Neural progenitor cell (in vitro differentiated cells): ENCODE measurements around the gene GXYLT2. TPM values are rescaled to one million over a fixed set of nuclear protein-coding genes. Genes with fewer than 3 reads are reported as not detected.

Experiments
- DNase-seq: peaks from one replicate; pipeline ENCODE4 v3.0.0-alpha.2; 2016; ENCODE audit warnings: low spot score
- H2AFZ ChIP-seq: fragments of 200-600 bp; sonication (generic); replicated peaks from 2 replicates; pipeline ENCODE4 v1.6.1; 2016; ENCODE audit warnings: antibody characterized with exemption
- H3F3A ChIP-seq: fragments of 200-600 bp; sonication (generic); 2 replicates; pipeline ENCODE4 v1.6.1; 2016; ENCODE audit warnings: antibody characterized with exemption, low read depth
- H3K27ac ChIP-seq: fragments of 200-600 bp; sonication (generic); 2 replicates; pipeline ENCODE4 v1.5.1; 2016; ENCODE audit warnings: mild to moderate bottlenecking
- H3K27me3 ChIP-seq: fragments of 200-600 bp; sonication (generic); 2 replicates; pipeline ENCODE4 v1.6.1; 2016; ENCODE audit warnings: mild to moderate bottlenecking, moderate library complexity
- H3K36me3 ChIP-seq: fragments of 200-600 bp; sonication (generic); 2 replicates; pipeline ENCODE4 v1.5.1; 2016
- H3K4me1 ChIP-seq: fragments of 200-600 bp; sonication (generic); 2 replicates; pipeline ENCODE4 v1.6.1; 2016; ENCODE audit warnings: mixed run types
- H3K4me2 ChIP-seq: fragments of 200-600 bp; sonication (generic); 2 replicates; pipeline ENCODE4 v1.6.1; 2016
- H3K4me3 ChIP-seq: fragments of 200-600 bp; sonication (generic); 2 replicates; pipeline ENCODE4 v1.5.1; 2016
- H3K79me2 ChIP-seq: fragments of 200-600 bp; sonication (generic); 2 replicates; pipeline ENCODE4 v1.6.1; 2016; ENCODE audit warnings: low read depth
- H3K9ac ChIP-seq: fragments of 200-600 bp; sonication (generic); 2 replicates; pipeline ENCODE4 v1.6.1; 2016
- H3K9me3 ChIP-seq: fragments of 200-600 bp; sonication (generic); 2 replicates; pipeline ENCODE4 v1.5.1; 2016; ENCODE audit warnings: low read depth
- H4K20me1 ChIP-seq: fragments of 200-600 bp; sonication (generic); 2 replicates; pipeline ENCODE4 v1.6.1; 2016; ENCODE audit warnings: low read depth
- H3K27ac Mint-ChIP-seq: 3 replicates; pipeline ENCODE4 v1.8.0; 2021; ENCODE audit warnings: mixed read lengths
- H3K27me3 Mint-ChIP-seq: 2 replicates; pipeline ENCODE4 v1.8.0; 2022; ENCODE audit warnings: low read depth, mild to moderate bottlenecking, inconsistent platforms, moderate library complexity, mixed read lengths; ENCODE audit not compliant: insufficient read depth
- H3K36me3 Mint-ChIP-seq: 3 replicates; pipeline ENCODE4 v1.8.0; 2021; ENCODE audit warnings: mixed read lengths
- H3K4me1 Mint-ChIP-seq: 3 replicates; pipeline ENCODE4 v1.8.0; 2021; ENCODE audit warnings: mixed read lengths
- H3K4me3 Mint-ChIP-seq: 3 replicates; pipeline ENCODE4 v1.8.0; 2021; ENCODE audit warnings: mild to moderate bottlenecking, moderate library complexity, mixed read lengths
- H3K9me3 Mint-ChIP-seq: 3 replicates; pipeline ENCODE4 v1.8.0; 2020; ENCODE audit warnings: mixed read lengths
- EZH2 ChIP-seq: fragments of 200-600 bp; sonication (generic); IDR thresholded peaks from 2 replicates; pipeline ENCODE4 v1.6.1; 2017; ENCODE audit warnings: antibody characterized with exemption, mild to moderate bottlenecking, moderate library complexity
- EZH2phosphoT487 ChIP-seq: fragments of 200-600 bp; sonication (generic); IDR thresholded peaks from 2 replicates; pipeline ENCODE4 v1.6.1; 2017; ENCODE audit warnings: antibody characterized with exemption
- total RNA-seq: library from RNA; depleted of rRNA; stranded (reverse); fragments of >200 nt; gene quantifications from 2 replicates; pipeline ENCODE4 v1.2.3, GENCODE V29; 2015; ENCODE audit warnings: low replicate concordance
- TF ChIP-seq, protein P1 (sequence below): fragments of 200-600 bp; sonication (generic); IDR thresholded peaks from 2 replicates; pipeline ENCODE4 v1.5.1; 2017; ENCODE audit warnings: antibody characterized with exemption, mild to moderate bottlenecking

GXYLT2 gene
- total RNA-seq, 1 donor from 2014 or later, result 3.6 TPM

DNA sequence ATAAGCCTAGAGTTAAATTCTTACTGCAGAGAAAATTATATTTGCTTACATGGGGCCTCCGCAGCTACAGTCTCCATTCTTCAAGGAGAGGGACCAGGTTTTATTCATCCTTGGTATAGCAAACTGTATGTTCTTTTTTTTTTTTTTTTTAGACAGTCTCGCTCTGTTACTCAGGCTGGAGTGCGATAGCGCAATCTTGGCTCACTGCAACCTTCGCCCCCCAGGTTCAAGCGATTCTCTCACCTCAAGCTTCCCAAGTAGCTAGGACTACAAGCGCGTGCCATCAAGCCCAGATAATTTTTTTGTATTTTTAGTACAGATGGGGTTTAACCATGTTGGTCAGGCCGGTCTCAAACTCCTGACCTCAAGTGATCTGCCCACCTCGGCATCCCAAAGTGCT lies 41.7 kb upstream of the GXYLT2 start:
- Mint-ChIP-seq H3K27ac (no peak overlapping the region), H3K36me3 (peaks cover 8% of the 10 kb centered on the region), H3K4me3 (peak overlapping the region; percentile 92), H3K4me1 (peaks cover 19% of the 10 kb centered on the region), H3K27me3 (peaks cover 15% of the 10 kb centered on the region), H3K9me3 (no peaks in the 10 kb centered on the region)
- H3K27ac ChIP-seq, result no peak overlapping the region
- H3K36me3 ChIP-seq, result peaks cover 2% of the 10 kb centered on the region
- H2AFZ ChIP-seq, result no peak overlapping the region
- peaks cover 7% of the 10 kb centered on the region for H3K4me1 ChIP-seq
- TF ChIP-seq EZH2 (no peak), EZH2phosphoT487 (no peak)
- TF ChIP-seq, protein P1, sequence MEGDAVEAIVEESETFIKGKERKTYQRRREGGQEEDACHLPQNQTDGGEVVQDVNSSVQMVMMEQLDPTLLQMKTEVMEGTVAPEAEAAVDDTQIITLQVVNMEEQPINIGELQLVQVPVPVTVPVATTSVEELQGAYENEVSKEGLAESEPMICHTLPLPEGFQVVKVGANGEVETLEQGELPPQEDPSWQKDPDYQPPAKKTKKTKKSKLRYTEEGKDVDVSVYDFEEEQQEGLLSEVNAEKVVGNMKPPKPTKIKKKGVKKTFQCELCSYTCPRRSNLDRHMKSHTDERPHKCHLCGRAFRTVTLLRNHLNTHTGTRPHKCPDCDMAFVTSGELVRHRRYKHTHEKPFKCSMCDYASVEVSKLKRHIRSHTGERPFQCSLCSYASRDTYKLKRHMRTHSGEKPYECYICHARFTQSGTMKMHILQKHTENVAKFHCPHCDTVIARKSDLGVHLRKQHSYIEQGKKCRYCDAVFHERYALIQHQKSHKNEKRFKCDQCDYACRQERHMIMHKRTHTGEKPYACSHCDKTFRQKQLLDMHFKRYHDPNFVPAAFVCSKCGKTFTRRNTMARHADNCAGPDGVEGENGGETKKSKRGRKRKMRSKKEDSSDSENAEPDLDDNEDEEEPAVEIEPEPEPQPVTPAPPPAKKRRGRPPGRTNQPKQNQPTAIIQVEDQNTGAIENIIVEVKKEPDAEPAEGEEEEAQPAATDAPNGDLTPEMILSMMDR, result no peak
- H3K9ac ChIP-seq, result no peak overlapping the region
- H3K4me2 ChIP-seq, result no peak overlapping the region
- H3K9me3 ChIP-seq, result no peaks in the 10 kb centered on the region
- H4K20me1 ChIP-seq, result peaks cover 12% of the 10 kb centered on the region
- no peak overlapping the region for H3K4me3 ChIP-seq
- peaks cover 27% of the 10 kb centered on the region for H3K79me2 ChIP-seq
- H3K27me3 ChIP-seq, result peaks cover 39% of the 10 kb centered on the region
- H3F3A ChIP-seq, result no peaks in the 10 kb centered on the region
- no peak for DNase-seq

DNA sequence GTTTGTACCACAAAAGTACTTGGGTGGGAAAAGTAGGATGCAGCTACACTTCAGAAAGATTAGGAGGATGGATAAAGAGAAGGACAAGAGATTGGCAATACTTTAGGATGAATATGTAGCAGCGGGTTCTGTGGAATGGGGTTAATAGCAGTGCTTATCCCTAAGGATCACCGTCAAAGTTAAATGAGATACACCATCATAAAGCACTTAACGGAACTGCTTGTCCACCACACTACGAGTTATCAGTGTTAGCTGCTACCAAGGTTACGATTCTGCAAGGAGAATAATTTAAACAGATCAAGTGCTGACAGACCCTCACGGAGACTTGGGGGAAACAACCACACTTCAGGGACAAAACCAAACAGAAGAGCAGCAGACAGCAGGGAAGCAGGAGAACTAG lies 40.6 kb upstream of the GXYLT2 start:
- Histone ChIP-seq H2AFZ (peak overlapping the region; percentile 87), H3K4me2 (peak overlapping the region; percentile 95), H3K9ac (no peak overlapping the region), H3K4me3 (peak overlapping the region; percentile 65), H3K36me3 (no peaks in the 10 kb centered on the region), H3K27ac (no peak overlapping the region), H3K79me2 (peaks cover 27% of the 10 kb centered on the region), H4K20me1 (peaks cover 12% of the 10 kb centered on the region), H3K9me3 (no peaks in the 10 kb centered on the region), H3K4me1 (peaks cover 7% of the 10 kb centered on the region), H3K27me3 (peaks cover 40% of the 10 kb centered on the region), H3F3A (no peaks in the 10 kb centered on the region)
- Mint-ChIP-seq H3K4me1 (peaks cover 19% of the 10 kb centered on the region), H3K9me3 (no peaks in the 10 kb centered on the region), H3K27ac (no peak overlapping the region), H3K4me3 (peak overlapping the region; percentile 92), H3K36me3 (no peaks in the 10 kb centered on the region), H3K27me3 (peaks cover 15% of the 10 kb centered on the region)
- no peak for DNase-seq
- TF ChIP-seq EZH2 (peak; percentile 11), EZH2phosphoT487 (no peak)

DNA sequence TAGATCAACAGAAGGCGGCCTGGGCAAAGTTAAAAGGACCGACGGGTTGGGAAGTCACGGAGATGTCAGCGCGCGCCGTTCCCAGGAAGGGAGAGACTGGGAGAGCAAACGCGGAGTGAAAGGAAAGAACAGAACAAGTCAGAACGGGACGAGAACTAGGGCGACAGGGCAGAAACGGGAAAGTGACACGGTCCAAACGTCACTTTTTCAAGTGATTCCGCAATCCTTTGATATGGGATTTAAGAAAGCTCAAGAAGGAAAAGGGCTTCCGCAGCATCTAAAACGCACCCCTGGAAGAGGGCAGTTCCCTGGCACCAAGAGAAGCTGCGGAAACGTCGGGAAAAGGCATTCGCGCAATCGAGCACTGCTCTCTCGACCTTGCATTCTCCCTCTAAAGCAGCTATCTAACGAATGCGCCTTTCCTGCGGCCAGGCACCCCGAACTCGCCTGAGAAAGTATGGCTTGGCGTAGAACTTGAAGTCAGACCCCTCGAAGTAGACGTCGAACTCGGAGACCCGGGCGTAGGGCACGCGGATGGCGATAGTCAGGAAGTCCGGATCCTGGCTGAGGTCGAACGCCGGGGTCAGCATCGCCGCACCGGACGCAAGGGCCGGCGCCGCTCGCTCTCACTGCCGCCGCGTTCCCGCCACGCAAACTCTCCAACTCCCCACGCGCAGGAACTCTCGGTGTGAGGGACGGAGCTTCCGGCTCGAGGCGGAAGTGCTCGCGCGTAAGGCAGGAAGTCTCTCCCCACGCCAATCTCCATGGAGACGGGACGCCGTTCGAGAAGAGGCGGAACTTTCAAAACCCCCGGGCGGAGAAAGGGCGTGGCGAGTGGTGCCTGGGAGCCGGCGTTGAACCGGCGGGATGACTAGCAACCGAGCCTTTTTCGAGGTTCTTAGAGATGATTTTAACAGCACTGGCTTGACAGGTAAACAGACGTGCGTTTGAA lies 39.8 kb upstream of the GXYLT2 start, which contains the start of gene SHQ1:
Gene SHQ1, minus strand, starts transcription at position 695 of the 952 bp plus-strand sequence. Its CDS starts 105 bp downstream, at position 590.
- Histone ChIP-seq H3K4me3 (peak within 1 kb of the TSS; percentile 65), H3K4me2 (peak within 1 kb of the TSS; percentile 95), H2AFZ (peak within 1 kb of the TSS; percentile 87), H3K27ac (no peak within 1 kb of the TSS), H3F3A (no peaks in the 10 kb centered on the region), H3K4me1 (peaks cover 7% of the 10 kb centered on the region), H4K20me1 (peaks cover 12% of the 10 kb centered on the region), H3K9me3 (no peaks in the 10 kb centered on the region), H3K27me3 (peaks cover 40% of the 10 kb centered on the region), H3K9ac (no peak within 1 kb of the TSS), H3K79me2 (peaks cover 27% of the 10 kb centered on the region), H3K36me3 (no peaks in the 10 kb centered on the region)
- H3K36me3 Mint-ChIP-seq, result no peaks in the 10 kb centered on the region
- H3K27me3 Mint-ChIP-seq, result peaks cover 15% of the 10 kb centered on the region
- peak within 1 kb of the TSS; percentile 92 for H3K4me3 Mint-ChIP-seq
- DNase-seq, result peak; percentile 95
- H3K9me3 Mint-ChIP-seq, result no peaks in the 10 kb centered on the region
- peak; percentile 22 for TF ChIP-seq EZH2phosphoT487
- TF ChIP-seq, protein P1, result no peak
- peaks cover 19% of the 10 kb centered on the region for H3K4me1 Mint-ChIP-seq
- no peak within 1 kb of the TSS for H3K27ac Mint-ChIP-seq

GRCh38 chr3:72848703-72849081 lies 39.2 kb upstream of the GXYLT2 start:
- H3K9me3 ChIP-seq, result no peaks in the 10 kb centered on the region
- Mint-ChIP-seq H3K36me3 (no peaks in the 10 kb centered on the region), H3K27ac (no peak overlapping the region), H3K4me1 (peaks cover 19% of the 10 kb centered on the region), H3K27me3 (peaks cover 15% of the 10 kb centered on the region), H3K9me3 (no peaks in the 10 kb centered on the region), H3K4me3 (peak overlapping the region; percentile 92)
- H4K20me1 ChIP-seq, result peaks cover 12% of the 10 kb centered on the region
- H3K27me3 ChIP-seq, result peaks cover 40% of the 10 kb centered on the region
- H3K4me2 ChIP-seq, result peak overlapping the region; percentile 95
- TF ChIP-seq EZH2phosphoT487 (no peak), EZH2 (no peak)
- TF ChIP-seq, protein P1, result no peak
- H3K4me1 ChIP-seq, result peaks cover 7% of the 10 kb centered on the region
- no peak for DNase-seq
- no peaks in the 10 kb centered on the region for H3K36me3 ChIP-seq
- H3K9ac ChIP-seq, result no peak overlapping the region
- peaks cover 27% of the 10 kb centered on the region for H3K79me2 ChIP-seq
- no peak overlapping the region for H3K27ac ChIP-seq
- H3K4me3 ChIP-seq, result peak overlapping the region; percentile 65
- no peaks in the 10 kb centered on the region for H3F3A ChIP-seq
- peak overlapping the region; percentile 87 for H2AFZ ChIP-seq
